Measurements from ENCODE around the gene MEGF10. TPM values are rescaled to one million over a fixed set of nuclear protein-coding genes. Genes with fewer than 3 reads are reported as not detected.

Gene MEGF10
- total RNA-seq, 3 donors from 2014 or later (not counting 1 experiment from before 2014, with no cell fraction given) = 1.4 TPM; not detected in 2

DNA sequence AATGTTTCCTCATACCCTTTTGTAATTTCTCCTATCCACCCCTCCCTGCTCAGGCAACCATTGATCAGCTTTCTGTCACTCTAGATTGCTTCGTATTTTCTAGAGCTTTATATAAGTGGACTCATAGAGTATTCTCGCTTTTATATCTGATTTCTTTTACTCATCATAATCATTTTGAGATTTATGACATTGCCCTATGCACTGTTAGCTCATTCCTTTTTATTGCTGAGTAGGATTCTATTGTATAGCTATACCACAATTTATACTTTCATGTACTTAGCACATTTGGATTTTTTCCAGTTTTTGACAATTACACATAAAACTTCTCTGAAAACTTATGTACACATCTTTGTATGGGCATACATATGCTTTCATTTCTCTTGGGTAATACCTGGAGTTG lies 68.9 kb downstream of the MEGF10 start:
- Mint-ChIP-seq H3K4me3 (no peak overlapping the region), H3K36me3 (no peaks in the 10 kb centered on the region), H3K27me3 (ENCODE audit: low read depth in 2 of 2) (peaks cover 3 to 29% of the 10 kb centered on the region in 2 donors), H3K27ac (no peak overlapping the region), H3K9me3 (no peaks in the 10 kb centered on the region), H3K4me1 (no peaks in the 10 kb centered on the region)
- no peaks in the 10 kb centered on the region for H3K4me1 ChIP-seq (ENCODE audit: control insufficient read depth, insufficient read depth, low read length)
- ATAC-seq (no peak), DNase-seq (no peak)
- no peak overlapping the region for H3K4me3 ChIP-seq (ENCODE audit: low read length)
- H3K27me3 ChIP-seq (ENCODE audit: control insufficient read depth, insufficient read depth, low read length) = no peaks in the 10 kb centered on the region
- TF ChIP-seq, protein P1, sequence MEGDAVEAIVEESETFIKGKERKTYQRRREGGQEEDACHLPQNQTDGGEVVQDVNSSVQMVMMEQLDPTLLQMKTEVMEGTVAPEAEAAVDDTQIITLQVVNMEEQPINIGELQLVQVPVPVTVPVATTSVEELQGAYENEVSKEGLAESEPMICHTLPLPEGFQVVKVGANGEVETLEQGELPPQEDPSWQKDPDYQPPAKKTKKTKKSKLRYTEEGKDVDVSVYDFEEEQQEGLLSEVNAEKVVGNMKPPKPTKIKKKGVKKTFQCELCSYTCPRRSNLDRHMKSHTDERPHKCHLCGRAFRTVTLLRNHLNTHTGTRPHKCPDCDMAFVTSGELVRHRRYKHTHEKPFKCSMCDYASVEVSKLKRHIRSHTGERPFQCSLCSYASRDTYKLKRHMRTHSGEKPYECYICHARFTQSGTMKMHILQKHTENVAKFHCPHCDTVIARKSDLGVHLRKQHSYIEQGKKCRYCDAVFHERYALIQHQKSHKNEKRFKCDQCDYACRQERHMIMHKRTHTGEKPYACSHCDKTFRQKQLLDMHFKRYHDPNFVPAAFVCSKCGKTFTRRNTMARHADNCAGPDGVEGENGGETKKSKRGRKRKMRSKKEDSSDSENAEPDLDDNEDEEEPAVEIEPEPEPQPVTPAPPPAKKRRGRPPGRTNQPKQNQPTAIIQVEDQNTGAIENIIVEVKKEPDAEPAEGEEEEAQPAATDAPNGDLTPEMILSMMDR (IDR thresholded peaks at IDR 0.05) = no peak
- H3K27ac ChIP-seq (ENCODE audit: low read length) = no peak overlapping the region
- no peaks in the 10 kb centered on the region for H3K36me3 ChIP-seq (ENCODE audit: control insufficient read depth, insufficient read depth, low read length)
- WGBS (ENCODE audit: insufficient coverage) = 94% methylated on average over 2 of the region's 2 CpGs
- intact Hi-C loops (cut with micrococcal nuclease) = no loop called here
- no peaks in the 10 kb centered on the region for H3K9me3 ChIP-seq (ENCODE audit: control insufficient read depth, insufficient read depth, low read length)

DNA sequence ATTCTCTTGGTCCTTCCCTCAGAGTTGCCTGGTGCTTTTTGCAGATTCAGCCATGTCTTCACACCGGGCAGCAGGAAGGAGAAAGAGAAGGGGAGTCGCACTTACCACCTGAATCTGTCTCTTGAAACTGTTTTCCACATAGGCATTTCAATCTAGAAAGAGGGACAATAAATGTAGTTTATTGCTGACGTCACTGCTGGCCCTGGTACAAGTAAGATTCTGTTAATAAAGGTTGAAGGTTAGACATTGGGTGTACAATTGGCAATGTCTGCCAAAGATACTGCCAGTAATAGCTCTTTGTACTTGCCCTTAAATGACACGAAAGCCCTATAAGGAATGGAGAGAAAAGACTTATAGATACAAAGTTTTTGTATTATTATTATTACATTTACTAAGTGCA lies 72.8 kb downstream of the MEGF10 start:
- intact Hi-C loops (cut with micrococcal nuclease) = no loop called here
- Histone ChIP-seq H3K27ac (ENCODE audit: low read length) (no peak overlapping the region), H3K27me3 (ENCODE audit: control insufficient read depth, insufficient read depth, low read length) (no peaks in the 10 kb centered on the region), H3K9me3 (ENCODE audit: control insufficient read depth, insufficient read depth, low read length) (no peaks in the 10 kb centered on the region), H3K36me3 (ENCODE audit: control insufficient read depth, insufficient read depth, low read length) (no peaks in the 10 kb centered on the region), H3K4me3 (ENCODE audit: low read length) (no peak overlapping the region), H3K4me1 (ENCODE audit: control insufficient read depth, insufficient read depth, low read length) (no peaks in the 10 kb centered on the region)
- Mint-ChIP-seq H3K4me3 (no peak overlapping the region), H3K36me3 (no peaks in the 10 kb centered on the region), H3K4me1 (no peaks in the 10 kb centered on the region), H3K9me3 (no peaks in the 10 kb centered on the region), H3K27me3 (ENCODE audit: low read depth in 2 of 2) (peaks cover 3 to 31% of the 10 kb centered on the region in 2 donors), H3K27ac (no peak overlapping the region)
- ATAC-seq (no peak), DNase-seq (no peak)
- 90% methylated on average over 3 of the region's 4 CpGs for WGBS (ENCODE audit: insufficient coverage)
- TF ChIP-seq, protein P1 (IDR thresholded peaks at IDR 0.05) = no peak

DNA sequence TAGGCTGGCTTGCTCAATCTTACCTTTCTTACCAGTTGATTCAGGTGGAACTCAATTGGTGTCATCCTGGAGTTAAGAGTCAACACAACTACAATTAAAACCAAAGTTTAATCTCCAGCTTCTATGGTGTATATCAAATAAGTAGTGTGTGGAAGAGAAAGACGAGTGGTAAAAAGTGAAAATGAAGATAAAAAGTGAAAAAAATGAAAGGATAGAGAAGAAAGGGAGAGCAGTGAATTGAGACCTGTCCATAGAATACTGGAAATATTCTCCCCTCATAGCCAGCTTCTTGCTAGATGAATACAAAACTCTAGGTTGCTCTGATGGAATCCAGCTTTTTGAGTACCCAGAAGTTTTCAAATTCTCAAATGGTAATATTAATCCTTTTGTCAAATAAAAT lies 76.4 kb downstream of the MEGF10 start:
- H3K9me3 ChIP-seq (ENCODE audit: control insufficient read depth, insufficient read depth, low read length) = no peaks in the 10 kb centered on the region
- no peaks in the 10 kb centered on the region for H3K36me3 ChIP-seq (ENCODE audit: control insufficient read depth, insufficient read depth, low read length)
- no peaks in the 10 kb centered on the region for H3K4me1 ChIP-seq (ENCODE audit: control insufficient read depth, insufficient read depth, low read length)
- H3K27me3 ChIP-seq (ENCODE audit: control insufficient read depth, insufficient read depth, low read length) = no peaks in the 10 kb centered on the region
- DNase-seq (no peak), ATAC-seq (no peak)
- H3K27me3 Mint-ChIP-seq (ENCODE audit: low read depth in 2 of 2) = peaks cover 3 to 14% of the 10 kb centered on the region in 2 donors
- H3K36me3 Mint-ChIP-seq = no peaks in the 10 kb centered on the region
- no peaks in the 10 kb centered on the region for H3K4me1 Mint-ChIP-seq
- no peak overlapping the region for H3K27ac Mint-ChIP-seq
- no peak overlapping the region for H3K27ac ChIP-seq (ENCODE audit: low read length)
- no peaks in the 10 kb centered on the region for H3K9me3 Mint-ChIP-seq
- H3K4me3 Mint-ChIP-seq = no peak overlapping the region
- WGBS (ENCODE audit: insufficient coverage) = 57% methylated on average over 1 of the region's 1 CpG
- H3K4me3 ChIP-seq (ENCODE audit: low read length) = no peak overlapping the region
- TF ChIP-seq, protein P1 (IDR thresholded peaks at IDR 0.05) = no peak
- intact Hi-C loops (cut with micrococcal nuclease) = no loop called here

DNA sequence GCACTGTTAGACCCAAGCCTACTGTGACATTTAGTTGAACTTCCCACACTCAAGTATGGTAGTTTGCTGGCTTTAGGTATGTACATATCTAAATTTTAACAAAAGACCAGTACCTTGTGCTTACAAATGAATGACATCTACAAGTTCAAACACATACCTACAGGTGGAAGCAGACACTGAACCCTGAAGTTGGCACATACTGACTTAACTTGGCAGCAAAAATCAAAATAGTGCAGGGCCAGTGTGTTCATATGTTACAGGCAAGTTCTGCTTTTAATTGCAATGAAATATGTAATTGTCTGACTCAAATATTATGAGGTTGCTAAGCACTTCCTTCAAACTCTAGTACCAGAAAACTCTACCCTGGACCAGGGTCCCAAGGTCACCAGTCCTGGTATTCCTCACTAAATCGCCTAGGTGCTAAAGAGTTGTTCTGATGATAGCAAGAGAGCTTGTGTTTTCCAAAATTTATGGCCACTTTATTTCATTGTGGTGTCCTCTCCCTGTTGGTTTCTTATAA lies 77.4 kb downstream of the MEGF10 start:
- H3K27ac ChIP-seq (ENCODE audit: low read length) = no peak overlapping the region
- ATAC-seq (no peak), DNase-seq (no peak)
- intact Hi-C loops (cut with micrococcal nuclease) = no loop called here
- Mint-ChIP-seq H3K36me3 (no peaks in the 10 kb centered on the region), H3K4me1 (no peaks in the 10 kb centered on the region), H3K27ac (no peak overlapping the region), H3K4me3 (no peak overlapping the region), H3K27me3 (ENCODE audit: low read depth in 2 of 2) (peaks cover 3 to 10% of the 10 kb centered on the region in 2 donors), H3K9me3 (no peaks in the 10 kb centered on the region)
- H3K4me3 ChIP-seq (ENCODE audit: low read length) = no peak overlapping the region
- TF ChIP-seq, protein P1 (IDR thresholded peaks at IDR 0.05) = no peak
- H3K36me3 ChIP-seq (ENCODE audit: control insufficient read depth, insufficient read depth, low read length) = no peaks in the 10 kb centered on the region
- no peaks in the 10 kb centered on the region for H3K27me3 ChIP-seq (ENCODE audit: control insufficient read depth, insufficient read depth, low read length)
- H3K4me1 ChIP-seq (ENCODE audit: control insufficient read depth, insufficient read depth, low read length) = no peaks in the 10 kb centered on the region
- no peaks in the 10 kb centered on the region for H3K9me3 ChIP-seq (ENCODE audit: control insufficient read depth, insufficient read depth, low read length)
- WGBS (ENCODE audit: insufficient coverage) = 89% methylated on average over 1 of the region's 1 CpG
